Measurements from ENCODE around the gene IFNL3. TPM values are rescaled to one million over a fixed set of nuclear protein-coding genes. Genes with fewer than 3 reads are reported as not detected.
"Not testable (repeated sequence)": the region's sequence is repeated elsewhere in the genome, so short reads cannot be mapped to it uniquely, and the experiment has no call there.

The IFNL3 gene
- total and polyA plus RNA-seq, 5 donors: not detected

GRCh38 chr19:39251846-39252245 lies 7.0 kb upstream of the IFNL3 start:
- Histone ChIP-seq H3K4me1 (ENCODE audit: control insufficient read depth, insufficient read depth, low read length) (no peaks in the 10 kb centered on the region), H3K4me3 (ENCODE audit: low read length) (no peak overlapping the region), H3K27me3 (ENCODE audit: control insufficient read depth, insufficient read depth) (no peaks in the 10 kb centered on the region), H3K9me3 (ENCODE audit: control insufficient read depth, low read length) (no peaks in the 10 kb centered on the region), H3K27ac (ENCODE audit: low read length) (no peak overlapping the region)
- WGBS: 47% methylated on average over 3 of the region's 3 CpGs
- intact Hi-C loops (cut with DNase I): no loop called here
- ATAC-seq (no peak), DNase-seq (no peak)

- intact Hi-C loops (cut with DNase I): no loop called here
- no peak for DNase-seq
- Histone ChIP-seq H3K4me3 (ENCODE audit: low read length) (no peak overlapping the region), H3K9me3 (ENCODE audit: control insufficient read depth, low read length) (no peaks in the 10 kb centered on the region), H3K27ac (ENCODE audit: low read length) (no peak overlapping the region), H3K27me3 (ENCODE audit: control insufficient read depth, insufficient read depth) (no peaks in the 10 kb centered on the region), H3K4me1 (ENCODE audit: control insufficient read depth, insufficient read depth, low read length) (no peaks in the 10 kb centered on the region)
- 64% methylated on average over 5 of the region's 5 CpGs for WGBS
- ATAC-seq: no peak
Measured at GRCh38 chr19:39251081-39251480, 6.3 kb upstream of the IFNL3 start.

- intact Hi-C loops (cut with DNase I): no loop called here
- Histone ChIP-seq H3K4me3 (ENCODE audit: low read length) (no peak within 1 kb of the TSS), H3K4me1 (ENCODE audit: control insufficient read depth, insufficient read depth, low read length) (no peaks in the 10 kb centered on the region), H3K27ac (ENCODE audit: low read length) (no peak within 1 kb of the TSS), H3K27me3 (ENCODE audit: control insufficient read depth, insufficient read depth) (no peaks in the 10 kb centered on the region), H3K9me3 (ENCODE audit: control insufficient read depth, low read length) (no peaks in the 10 kb centered on the region)
- DNase-seq (no peak), ATAC-seq (no peak)
- 58% methylated on average over 13 of the region's 13 CpGs for WGBS
Measured at GRCh38 chr19:39248806-39249205, 4.0 kb upstream of the IFNL3 start, which contains the start of gene IFNL4. TSS of gene IFNL4 (minus strand) at chr19:39248856.

- Histone ChIP-seq H3K27me3 (ENCODE audit: control insufficient read depth, insufficient read depth) (no peaks in the 10 kb centered on the region), H3K9me3 (ENCODE audit: control insufficient read depth, low read length) (no peaks in the 10 kb centered on the region), H3K27ac (ENCODE audit: low read length) (no peak overlapping the region), H3K4me3 (ENCODE audit: low read length) (no peak overlapping the region), H3K4me1 (ENCODE audit: control insufficient read depth, insufficient read depth, low read length) (no peaks in the 10 kb centered on the region)
- intact Hi-C loops (cut with DNase I): no loop called here
- DNase-seq (no peak), ATAC-seq (peak; percentile 53 to 76)
- WGBS: 13% methylated on average over 92 of the region's 92 CpGs
Measured at GRCh38 chr19:39247701-39248664, 3.2 kb upstream of the IFNL3 start.

- Histone ChIP-seq H3K27me3 (ENCODE audit: control insufficient read depth, insufficient read depth) (no peaks in the 10 kb centered on the region), H3K4me1 (ENCODE audit: control insufficient read depth, insufficient read depth, low read length) (no peaks in the 10 kb centered on the region), H3K4me3 (ENCODE audit: low read length) (no peak overlapping the region), H3K27ac (ENCODE audit: low read length) (no peak overlapping the region), H3K9me3 (ENCODE audit: control insufficient read depth, low read length) (no peaks in the 10 kb centered on the region)
- WGBS: 15% methylated on average over 42 of the region's 42 CpGs
- DNase-seq (peak; percentile 49 to 71 (median 69)), ATAC-seq (peak; percentile 61 to 77)
- intact Hi-C loops (cut with DNase I): no loop called here
Measured at GRCh38 chr19:39246951-39247669, 2.3 kb upstream of the IFNL3 start.

- H3K4me1 ChIP-seq (ENCODE audit: control insufficient read depth, insufficient read depth, low read length); H3K4me3 ChIP-seq (ENCODE audit: low read length); intact Hi-C loops (cut with DNase I); ATAC-seq; DNase-seq; H3K9me3 ChIP-seq (ENCODE audit: control insufficient read depth, low read length); H3K27ac ChIP-seq (ENCODE audit: low read length); H3K27me3 ChIP-seq (ENCODE audit: control insufficient read depth, insufficient read depth): not testable (repeated sequence)
- WGBS: no CpG with 5 or more reads among the region's 1 CpG
Measured at GRCh38 chr19:39245166-39245565, 360 bp upstream of the IFNL3 start.

- WGBS: 70% methylated on average over 13 of the region's 13 CpGs
Measured at GRCh38 chr19:39243741-39244140, 1.1 kb downstream of the IFNL3 start.

GRCh38 chr19:39240421-39240820 lies 4.4 kb downstream of the IFNL3 start:
- peaks cover 4% of the 10 kb centered on the region for H3K27me3 ChIP-seq (ENCODE audit: control insufficient read depth, insufficient read depth)
- H3K27ac ChIP-seq (ENCODE audit: low read length): no peak overlapping the region
- no peak for DNase-seq
- no peaks in the 10 kb centered on the region for H3K4me1 ChIP-seq (ENCODE audit: control insufficient read depth, insufficient read depth, low read length)
- intact Hi-C loops (cut with DNase I): no loop called here
- no peak for ATAC-seq
- H3K9me3 ChIP-seq (ENCODE audit: control insufficient read depth, low read length): no peaks in the 10 kb centered on the region
- no peak overlapping the region for H3K4me3 ChIP-seq (ENCODE audit: low read length)
- 93% methylated on average over 7 of the region's 7 CpGs for WGBS

More at GRCh38 chr19:39243741-39244140, 1.1 kb downstream of the IFNL3 start:
- H3K4me1 ChIP-seq (ENCODE audit: control insufficient read depth, insufficient read depth, low read length); H3K27ac ChIP-seq (ENCODE audit: low read length); H3K27me3 ChIP-seq (ENCODE audit: control insufficient read depth, insufficient read depth); DNase-seq; ATAC-seq; H3K4me3 ChIP-seq (ENCODE audit: low read length); H3K9me3 ChIP-seq (ENCODE audit: control insufficient read depth, low read length); intact Hi-C loops (cut with DNase I): not testable (repeated sequence)

GRCh38 chr19:39238944-39239343 lies 5.9 kb downstream of the IFNL3 start:
- intact Hi-C loops (cut with DNase I): no loop called here
- Histone ChIP-seq H3K27me3 (ENCODE audit: control insufficient read depth, insufficient read depth) (peaks cover 4% of the 10 kb centered on the region), H3K4me1 (ENCODE audit: control insufficient read depth, insufficient read depth, low read length) (no peaks in the 10 kb centered on the region), H3K4me3 (ENCODE audit: low read length) (no peak overlapping the region), H3K9me3 (ENCODE audit: control insufficient read depth, low read length) (no peaks in the 10 kb centered on the region), H3K27ac (ENCODE audit: low read length) (no peak overlapping the region)
- 90% methylated on average over 6 of the region's 6 CpGs for WGBS
- DNase-seq: no peak
- ATAC-seq: no peak

GRCh38 chr19:39238209-39238608 lies 6.6 kb downstream of the IFNL3 start:
- H3K9me3 ChIP-seq (ENCODE audit: control insufficient read depth, low read length): no peaks in the 10 kb centered on the region
- no peak overlapping the region for H3K27ac ChIP-seq (ENCODE audit: low read length)
- intact Hi-C loops (cut with DNase I): no loop called here
- no peak overlapping the region for H3K4me3 ChIP-seq (ENCODE audit: low read length)
- DNase-seq (no peak), ATAC-seq (no peak)
- peaks cover 4% of the 10 kb centered on the region for H3K27me3 ChIP-seq (ENCODE audit: control insufficient read depth, insufficient read depth)
- H3K4me1 ChIP-seq (ENCODE audit: control insufficient read depth, insufficient read depth, low read length): no peaks in the 10 kb centered on the region
- 79% methylated on average over 6 of the region's 6 CpGs for WGBS
